H1 (cell line): Measurements from ENCODE around the gene GLMN. TPM values are rescaled to one million over a fixed set of nuclear protein-coding genes. Genes with fewer than 3 reads are reported as not detected.

Experiments
- CTCF ChIA-PET: fragments of 300-600 bp; sonication (Branson Sonifier 250); formaldehyde crosslinking; loops from one replicate; lab custom pipeline; 2021; ENCODE audit not compliant: partially characterized antibody; lab: Charles Lee
- POLR2A ChIA-PET: fragments of 300-600 bp; sonication (Branson Sonifier 250); formaldehyde crosslinking; loops from one replicate; lab custom pipeline; 2021; ENCODE audit warnings: inconsistent platforms; ENCODE audit not compliant: partially characterized antibody; lab: Charles Lee
- DNase-seq, 2 experiments: peaks; one replicate each; pipeline versions ENCODE4 v3.0.0 to v3.0.0-alpha.2; 2010 to 2022; ENCODE audit warnings: low spot score in 2 of 2, low read depth in 1 of 2, mixed read lengths in 1 of 2
- FAIRE-seq: peaks from 2 replicates; lab custom pipeline; 2011; peaks lifted over from hg19 to GRCh38; lab: Jason Lieb, UNC
- H2AFZ ChIP-seq: 2 replicates; pipeline ENCODE4 v1.8.1; 2012; ENCODE audit warnings: low read length, inconsistent platforms
- H2AK5ac ChIP-seq: 2 replicates; pipeline ENCODE4 v1.6.1; 2013; ENCODE audit warnings: low read depth, low read length
- H2BK120ac ChIP-seq: replicated peaks from 2 replicates; pipeline ENCODE3; 2013; ENCODE audit warnings: low read depth, low read length, inconsistent platforms
- H2BK12ac ChIP-seq: 2 replicates; pipeline ENCODE4 v1.6.1; 2013; ENCODE audit warnings: low read depth, low read length
- H2BK15ac ChIP-seq: 2 replicates; pipeline ENCODE4 v1.6.1; 2013; ENCODE audit warnings: low read length
- H2BK20ac ChIP-seq: 2 replicates; pipeline ENCODE4 v1.6.1; 2013; ENCODE audit warnings: low read length
- H2BK5ac ChIP-seq: 2 replicates; pipeline ENCODE4 v1.6.1; 2013; ENCODE audit warnings: low read depth, low read length
- H3K14ac ChIP-seq: 2 replicates; pipeline ENCODE4 v1.6.1; 2013; ENCODE audit warnings: inconsistent platforms; ENCODE audit not compliant: insufficient read length
- H3K18ac ChIP-seq: 2 replicates; pipeline ENCODE4 v1.6.1; 2013; ENCODE audit warnings: low read length; ENCODE audit errors: extremely low read depth
- H3K23ac ChIP-seq: 2 replicates; pipeline ENCODE4 v1.6.1; 2013; ENCODE audit warnings: inconsistent platforms; ENCODE audit not compliant: insufficient read length
- H3K23me2 ChIP-seq: 2 replicates; pipeline ENCODE4 v1.6.1; 2013; ENCODE audit warnings: low read depth, low read length
- H3K27ac ChIP-seq: 2 replicates; pipeline ENCODE4 v1.6.1; 2011; ENCODE audit warnings: low read depth, low read length, inconsistent platforms
- H3K27me3 ChIP-seq, 4 experiments: replicated peaks in 1 of 4; 1 replicate in 1 of 4; 2 replicates in 3 of 4; pipeline versions ENCODE4 v1.6.1 to v1.8.1; 2011 to 2013; ENCODE audit warnings: low read length in 3 of 4, mild to moderate bottlenecking in 3 of 4, inconsistent platforms in 2 of 4, mixed read lengths in 2 of 4, moderate library complexity in 1 of 4; ENCODE audit not compliant: control insufficient read depth in 3 of 4, insufficient read depth in 3 of 4; ENCODE audit errors: extremely low read depth in 1 of 4
- H3K36me3 ChIP-seq, 4 experiments: 2 replicates each; pipeline versions ENCODE4 v1.6.1 to v1.8.1; 2011 to 2013; ENCODE audit warnings: mild to moderate bottlenecking in 4 of 4, low read length in 3 of 4, moderate library complexity in 2 of 4, control low read depth in 1 of 4, inconsistent platforms in 1 of 4; ENCODE audit not compliant: insufficient read depth in 4 of 4, control insufficient read depth in 2 of 4
- H3K4ac ChIP-seq: replicated peaks from 2 replicates; pipeline ENCODE3; 2013; ENCODE audit warnings: low read length, low read depth, mixed read lengths, inconsistent platforms; ENCODE audit not compliant: insufficient read length
- H3K4me1 ChIP-seq, 4 experiments: replicated peaks in 1 of 4; 1 replicate in 1 of 4; 2 replicates in 3 of 4; pipeline versions ENCODE4 v1.6.1 to v1.8.1; 2011 to 2013; ENCODE audit warnings: low read length in 3 of 4, inconsistent platforms in 2 of 4, mixed read lengths in 1 of 4; ENCODE audit not compliant: insufficient read depth in 4 of 4, control insufficient read depth in 3 of 4
- H3K4me2 ChIP-seq, 2 experiments: 2 replicates each; pipeline versions ENCODE4 v1.6.1 to v1.8.1; 2011 to 2013; ENCODE audit warnings: low read depth in 2 of 2, low read length in 2 of 2, control low read depth in 1 of 2, inconsistent platforms in 1 of 2, mild to moderate bottlenecking in 1 of 2; ENCODE audit not compliant: insufficient read depth in 1 of 2
- H3K4me3 ChIP-seq, 4 experiments: fragments of 200-600, 300-600 bp in 1 of 4; sonication (generic), shearing (Covaris generic), sonication (Bioruptor Twin) in 1 of 4; 2 replicates each; pipeline versions ENCODE4 v1.5.1 to v1.8.1; 2011 to 2016; ENCODE audit warnings: low read length in 4 of 4, low read depth in 3 of 4, control low read depth in 2 of 4, inconsistent platforms in 2 of 4, mild to moderate bottlenecking in 2 of 4, mixed read lengths in 1 of 4, moderate library complexity in 1 of 4; ENCODE audit not compliant: insufficient read depth in 2 of 4; ENCODE audit errors: extremely low read depth in 1 of 4
- H3K56ac ChIP-seq: replicated peaks from 2 replicates; pipeline ENCODE3; 2013; ENCODE audit warnings: low read depth, mild to moderate bottlenecking, mixed read lengths, low read length, inconsistent platforms; ENCODE audit not compliant: insufficient read length
- H3K79me1 ChIP-seq: 2 replicates; pipeline ENCODE4 v1.6.1; 2013; ENCODE audit warnings: low read depth, low read length, control low read depth
- H3K79me2 ChIP-seq, 2 experiments: 2 replicates each; pipeline versions ENCODE4 v1.6.1 to v1.8.1; 2012 to 2013; ENCODE audit warnings: low read length in 2 of 2, mild to moderate bottlenecking in 2 of 2, inconsistent platforms in 1 of 2; ENCODE audit not compliant: insufficient read depth in 2 of 2, control insufficient read depth in 1 of 2
- H3K9ac ChIP-seq, 4 experiments: replicated peaks in 1 of 4; 1 replicate in 1 of 4; 2 replicates in 3 of 4; pipeline versions ENCODE4 v1.6.1 to v1.8.1; 2011 to 2013; ENCODE audit warnings: low read depth in 3 of 4, low read length in 3 of 4, control low read depth in 2 of 4, mild to moderate bottlenecking in 2 of 4, moderate library complexity in 2 of 4, inconsistent platforms in 1 of 4; ENCODE audit errors: extremely low read depth in 1 of 4
- H3K9me3 ChIP-seq, 2 experiments: 2 replicates each; pipeline versions ENCODE4 v1.6.1 to v1.8.1; 2012 to 2013; ENCODE audit warnings: mild to moderate bottlenecking in 2 of 2, moderate library complexity in 2 of 2, control low read depth in 1 of 2, inconsistent platforms in 1 of 2, low read depth in 1 of 2, low read length in 1 of 2, mixed read lengths in 1 of 2; ENCODE audit not compliant: insufficient read depth in 2 of 2
- H4K20me1 ChIP-seq, 2 experiments: replicated peaks in 1 of 2; 2 replicates each; pipeline versions ENCODE3 to v1.8.1; 2011 to 2013; ENCODE audit warnings: inconsistent platforms in 2 of 2, low read length in 2 of 2, mild to moderate bottlenecking in 1 of 2; ENCODE audit not compliant: insufficient read depth in 2 of 2, control insufficient read depth in 1 of 2
- H4K5ac ChIP-seq: 2 replicates; pipeline ENCODE4 v1.6.1; 2013; ENCODE audit warnings: low read length, low read depth, mixed read lengths, inconsistent platforms; ENCODE audit not compliant: insufficient read length
- H4K8ac ChIP-seq: 2 replicates; pipeline ENCODE4 v1.8.0; 2013; ENCODE audit warnings: mild to moderate bottlenecking, moderate library complexity, low read length, inconsistent platforms; ENCODE audit not compliant: insufficient read depth; ENCODE audit errors: extremely low read depth
- H4K91ac ChIP-seq: replicated peaks from 2 replicates; pipeline ENCODE3; 2013; ENCODE audit warnings: low read length, mixed read lengths, inconsistent platforms; ENCODE audit not compliant: insufficient read length
- CEBPB ChIP-seq: IDR thresholded peaks from 2 replicates; pipeline ENCODE4 v1.6.1; 2012; ENCODE audit warnings: low read depth, low read length
- TEAD4 ChIP-seq: IDR thresholded peaks from 2 replicates; pipeline ENCODE4 v1.6.1; 2012; ENCODE audit warnings: low read depth, low read length, inconsistent platforms, mixed read lengths
- WGBS, 2 experiments: shearing (Covaris generic) in 1 of 2; methylation state at CpG; one replicate each; pipeline versions ENCODE4 v1.1.6 to v1.1.7; 2013 to 2015; ENCODE audit warnings: low lambda C conversion rate in 2 of 2, mixed read lengths in 2 of 2, inconsistent platforms in 1 of 2, low coverage in 1 of 2, missing lambda C conversion rate in 1 of 2; ENCODE audit not compliant: insufficient replicate concordance in 2 of 2, insufficient coverage in 1 of 2, insufficient read length in 1 of 2; ENCODE audit errors: extremely low coverage in 1 of 2, missing lambda C conversion rate in 1 of 2; 5-methylcytosine and 5-hydroxymethylcytosine counted together
- polyA plus RNA-seq, 7 experiments: library from polyadenylated mRNA; depleted of rRNA in 3 of 7; stranded (reverse) in 5 of 7; unstranded in 2 of 7; fragments of >200 nt in 5 of 7; fragments of 200-250 nt in 2 of 7; gene quantifications; 1 replicate in 5 of 7; 2 replicates in 1 of 7; 4 replicates in 1 of 7; pipeline versions ENCODE4 v1.2.1 to v1.2.3, GENCODE V29; 2011 to 2013; ENCODE audit warnings: missing spikeins in 2 of 7, mixed read lengths in 2 of 7
- total RNA-seq: library from RNA; stranded (reverse); fragmentation: NEBNext Ultra II Directional; extraction: Animal tissue kit (Norgen Biotek cat#: 25700); gene quantifications from 2 replicates; pipeline ENCODE4 v1.2.1, GENCODE V29; 2021
- TF ChIP-seq, protein P1 (sequence below): IDR thresholded peaks from 2 replicates; pipeline ENCODE4 v1.6.1; 2012; ENCODE audit warnings: inconsistent platforms
- TF ChIP-seq, protein P2 (sequence below): IDR thresholded peaks from 2 replicates; pipeline ENCODE4 v1.6.1; 2011; ENCODE audit warnings: low read depth, mild to moderate bottlenecking, low read length; ENCODE audit not compliant: insufficient read depth

The GLMN gene
- total and polyA plus RNA-seq, 2 of the 8 experiments (the other 6 are each of a cell fraction or from before 2014, with no cell fraction given), result 5.7 to 25.0 TPM

DNA sequence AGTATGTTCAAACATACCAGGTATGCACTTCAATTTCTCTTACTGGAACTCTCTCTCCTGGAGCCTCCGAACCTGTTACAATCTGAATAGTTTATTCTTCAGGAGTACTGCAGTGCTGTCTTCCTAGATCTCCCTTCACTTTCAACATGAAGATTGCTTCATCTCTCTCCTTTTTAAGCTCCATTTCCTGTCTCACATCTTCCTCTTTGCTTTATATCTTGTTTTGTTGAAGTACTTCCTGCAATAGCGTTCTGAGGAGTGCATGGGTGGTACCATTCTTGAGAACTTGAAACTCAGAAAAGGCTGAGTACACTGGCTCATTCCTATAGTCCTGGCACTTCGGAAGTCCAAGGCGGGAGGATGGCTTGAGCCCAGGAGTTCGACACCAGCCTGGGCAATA, 96.8 kb downstream of the GLMN start:
- CTCF ChIA-PET, result no interaction called here
- Histone ChIP-seq H2AFZ (peak overlapping the region; percentile 84; the same call in 1 of the 2 replicates), H3K4ac (no peak overlapping the region), H3K79me1 (no peaks in the 10 kb centered on the region), H2BK12ac (no peak overlapping the region), H2BK120ac (no peak overlapping the region), H3K18ac (no peak overlapping the region), H2AK5ac (no peak overlapping the region), H3K27me3 (no peaks in the 10 kb centered on the region), H3K79me2 (no peaks in the 10 kb centered on the region), H4K8ac (no peak overlapping the region), H2BK15ac (no peak overlapping the region), H3K9ac (no peak overlapping the region), H3K4me3 (no peak overlapping the region), H3K23ac (no peak overlapping the region), H4K5ac (no peak overlapping the region), H3K36me3 (no peaks in the 10 kb centered on the region), H3K4me1 (no peaks in the 10 kb centered on the region), H2BK5ac (no peak overlapping the region), H3K56ac (no peak overlapping the region), H4K20me1 (no peaks in the 10 kb centered on the region), H3K27ac (no peak overlapping the region), H3K9me3 (no peaks in the 10 kb centered on the region), H2BK20ac (no peak overlapping the region), H3K4me2 (no peak overlapping the region), H3K23me2 (no peaks in the 10 kb centered on the region), H3K14ac (no peak overlapping the region), H4K91ac (no peak overlapping the region)
- POLR2A ChIA-PET, result no interaction called here
- DNase-seq (no peak), FAIRE-seq (no peak)
- 81% methylated on average over 5 of the region's 5 CpGs; no CpG with 5 or more reads in 1 of the 2 experiments for WGBS, 2 experiments
- no peak for TF ChIP-seq TEAD4
- TF ChIP-seq, protein P1, sequence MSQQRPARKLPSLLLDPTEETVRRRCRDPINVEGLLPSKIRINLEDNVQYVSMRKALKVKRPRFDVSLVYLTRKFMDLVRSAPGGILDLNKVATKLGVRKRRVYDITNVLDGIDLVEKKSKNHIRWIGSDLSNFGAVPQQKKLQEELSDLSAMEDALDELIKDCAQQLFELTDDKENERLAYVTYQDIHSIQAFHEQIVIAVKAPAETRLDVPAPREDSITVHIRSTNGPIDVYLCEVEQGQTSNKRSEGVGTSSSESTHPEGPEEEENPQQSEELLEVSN, result no peak
- TF ChIP-seq CEBPB, result no peak
- TF ChIP-seq, protein P2, sequence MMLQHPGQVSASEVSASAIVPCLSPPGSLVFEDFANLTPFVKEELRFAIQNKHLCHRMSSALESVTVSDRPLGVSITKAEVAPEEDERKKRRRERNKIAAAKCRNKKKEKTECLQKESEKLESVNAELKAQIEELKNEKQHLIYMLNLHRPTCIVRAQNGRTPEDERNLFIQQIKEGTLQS, result no peak
